ENCODE data around the gene LAS1L. TPM values are rescaled to one million over a fixed set of nuclear protein-coding genes. Genes with fewer than 3 reads are reported as not detected.
"Not testable (repeated sequence)": the region's sequence is repeated elsewhere in the genome, so short reads cannot be mapped to it uniquely, and the experiment has no call there.

The LAS1L gene
- total RNA-seq, 1 experiment from 2014 or later = 48.3 TPM

DNA sequence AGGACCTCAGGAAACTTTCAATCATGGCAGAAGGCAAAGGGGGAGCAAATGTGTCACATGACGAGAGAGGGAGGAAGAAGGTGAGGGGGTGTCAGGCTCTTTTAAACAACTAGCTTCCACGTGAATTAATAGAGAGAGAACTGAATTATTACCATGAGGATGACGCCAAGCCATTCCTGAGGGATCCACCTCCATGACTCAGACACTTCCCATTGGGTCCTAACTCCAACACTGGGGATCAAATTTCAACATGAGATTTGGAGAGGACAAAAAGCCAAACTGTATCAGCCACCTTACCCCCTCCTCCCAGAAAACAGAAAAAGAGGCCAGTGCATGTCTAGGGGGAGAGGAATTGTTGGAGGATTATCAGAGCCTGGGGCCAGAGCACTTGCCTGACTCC, 40.4 kb upstream of the LAS1L start:
- Histone ChIP-seq H3K9me3 (ENCODE audit: insufficient read depth, low read depth) (no peaks in the 10 kb centered on the region), H3K27ac (no peak overlapping the region), H3K27me3 (ENCODE audit: insufficient read depth, low read depth) (no peaks in the 10 kb centered on the region), H3K9me2 (ENCODE audit: insufficient read depth) (no peaks in the 10 kb centered on the region), H3F3A (ENCODE audit: insufficient read depth, low read depth) (no peaks in the 10 kb centered on the region), H2AFZ (no peak overlapping the region), H4K20me1 (ENCODE audit: insufficient read depth) (no peaks in the 10 kb centered on the region), H3K79me2 (ENCODE audit: low read depth) (no peaks in the 10 kb centered on the region), H3K4me2 (no peak overlapping the region), H3K36me3 (ENCODE audit: low read depth) (no peaks in the 10 kb centered on the region), H3K4me3 (no peak overlapping the region), H3K4me1 (replicated peaks; ENCODE audit: insufficient read depth) (no peaks in the 10 kb centered on the region)
- intact Hi-C loops (cut with micrococcal nuclease; ENCODE audit: unreplicated experiment) = no loop called here
- CTCF ChIA-PET = interaction anchor here (0.7 kb wide), 1 partner anchor 156 kb away, joined by 3 read pairs; no protein-coding TSS in a partner anchor
- BruUV-seq (replicated peaks) = no TSS peak
- TF ChIP-seq, protein P1, sequence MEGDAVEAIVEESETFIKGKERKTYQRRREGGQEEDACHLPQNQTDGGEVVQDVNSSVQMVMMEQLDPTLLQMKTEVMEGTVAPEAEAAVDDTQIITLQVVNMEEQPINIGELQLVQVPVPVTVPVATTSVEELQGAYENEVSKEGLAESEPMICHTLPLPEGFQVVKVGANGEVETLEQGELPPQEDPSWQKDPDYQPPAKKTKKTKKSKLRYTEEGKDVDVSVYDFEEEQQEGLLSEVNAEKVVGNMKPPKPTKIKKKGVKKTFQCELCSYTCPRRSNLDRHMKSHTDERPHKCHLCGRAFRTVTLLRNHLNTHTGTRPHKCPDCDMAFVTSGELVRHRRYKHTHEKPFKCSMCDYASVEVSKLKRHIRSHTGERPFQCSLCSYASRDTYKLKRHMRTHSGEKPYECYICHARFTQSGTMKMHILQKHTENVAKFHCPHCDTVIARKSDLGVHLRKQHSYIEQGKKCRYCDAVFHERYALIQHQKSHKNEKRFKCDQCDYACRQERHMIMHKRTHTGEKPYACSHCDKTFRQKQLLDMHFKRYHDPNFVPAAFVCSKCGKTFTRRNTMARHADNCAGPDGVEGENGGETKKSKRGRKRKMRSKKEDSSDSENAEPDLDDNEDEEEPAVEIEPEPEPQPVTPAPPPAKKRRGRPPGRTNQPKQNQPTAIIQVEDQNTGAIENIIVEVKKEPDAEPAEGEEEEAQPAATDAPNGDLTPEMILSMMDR (conservative IDR thresholded peaks at IDR 0.05) = no peak
- TF ChIP-seq EZH2 (IDR thresholded peaks at IDR 0.05; ENCODE audit: low read depth) = no peak
- no peak for DNase-seq
- POLR2A ChIA-PET (ENCODE audit: unreplicated experiment) = no interaction called here

DNA sequence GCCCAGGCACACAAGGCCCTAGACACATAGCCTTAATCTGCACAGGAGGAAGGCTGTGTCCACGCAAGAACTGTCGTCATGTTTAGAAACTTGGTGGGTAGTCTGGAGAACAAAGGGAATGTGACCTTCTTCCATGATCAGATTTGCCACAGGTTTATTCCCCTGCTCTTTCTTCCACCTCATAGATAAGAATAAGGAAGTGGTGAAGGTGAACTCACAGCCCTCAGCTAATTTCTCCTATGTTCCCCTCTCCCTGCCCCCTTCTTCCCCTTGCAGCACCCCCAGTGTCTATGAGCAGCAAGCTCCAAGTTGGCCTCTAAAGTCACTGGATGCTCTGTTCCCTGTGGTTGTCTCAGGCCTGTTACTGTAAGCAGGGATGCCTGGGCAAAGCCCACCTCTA, 39.8 kb upstream of the LAS1L start:
- Histone ChIP-seq H3K4me3 (no peak overlapping the region), H3K27ac (no peak overlapping the region), H3K4me1 (replicated peaks; ENCODE audit: insufficient read depth) (no peaks in the 10 kb centered on the region), H3K4me2 (no peak overlapping the region), H3K27me3 (ENCODE audit: insufficient read depth, low read depth) (no peaks in the 10 kb centered on the region), H3K36me3 (ENCODE audit: low read depth) (no peaks in the 10 kb centered on the region), H3K9me2 (ENCODE audit: insufficient read depth) (no peaks in the 10 kb centered on the region), H3F3A (ENCODE audit: insufficient read depth, low read depth) (no peaks in the 10 kb centered on the region), H3K9me3 (ENCODE audit: insufficient read depth, low read depth) (no peaks in the 10 kb centered on the region), H4K20me1 (ENCODE audit: insufficient read depth) (no peaks in the 10 kb centered on the region), H3K79me2 (ENCODE audit: low read depth) (no peaks in the 10 kb centered on the region), H2AFZ (no peak overlapping the region)
- TF ChIP-seq, protein P1 (conservative IDR thresholded peaks at IDR 0.05) = no peak
- TF ChIP-seq EZH2 (IDR thresholded peaks at IDR 0.05; ENCODE audit: low read depth) = no peak
- intact Hi-C loops (cut with micrococcal nuclease; ENCODE audit: unreplicated experiment) = no loop called here
- BruUV-seq (replicated peaks) = no TSS peak
- POLR2A ChIA-PET (ENCODE audit: unreplicated experiment) = no interaction called here
- no peak for DNase-seq
- CTCF ChIA-PET = no interaction called here

DNA sequence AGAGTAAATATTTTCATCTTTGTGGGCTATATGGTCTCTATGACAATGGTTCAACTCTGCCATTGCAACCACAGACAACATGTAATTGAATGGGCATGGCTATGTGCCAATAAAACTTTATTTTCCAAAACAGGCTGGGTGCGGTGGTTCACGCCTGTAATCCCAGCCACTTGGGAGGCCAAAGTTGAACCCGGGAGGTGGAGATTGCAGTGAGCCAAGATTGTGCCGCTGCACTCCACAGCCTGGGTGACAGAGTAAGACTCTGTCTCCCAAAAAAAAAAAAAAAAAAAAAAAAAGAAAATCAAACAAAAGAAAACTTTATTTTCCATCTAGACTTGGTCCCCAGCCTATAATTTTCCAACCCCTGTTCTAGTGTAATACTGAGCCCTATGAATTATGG, 38.4 kb upstream of the LAS1L start:
- no peaks in the 10 kb centered on the region for H3K36me3 ChIP-seq (ENCODE audit: low read depth)
- intact Hi-C loops (cut with micrococcal nuclease; ENCODE audit: unreplicated experiment) = no loop called here
- no peaks in the 10 kb centered on the region for H4K20me1 ChIP-seq (ENCODE audit: insufficient read depth)
- no TSS peak for BruUV-seq (replicated peaks)
- no peak overlapping the region for H3K27ac ChIP-seq
- no peak overlapping the region for H2AFZ ChIP-seq
- CTCF ChIA-PET = no interaction called here
- TF ChIP-seq, protein P1 (conservative IDR thresholded peaks at IDR 0.05) = no peak
- no peak for TF ChIP-seq EZH2 (IDR thresholded peaks at IDR 0.05; ENCODE audit: low read depth)
- no peaks in the 10 kb centered on the region for H3K4me1 ChIP-seq (replicated peaks; ENCODE audit: insufficient read depth)
- H3K9me3 ChIP-seq (ENCODE audit: insufficient read depth, low read depth) = no peaks in the 10 kb centered on the region
- H3K4me3 ChIP-seq = no peak overlapping the region
- H3K79me2 ChIP-seq (ENCODE audit: low read depth) = no peaks in the 10 kb centered on the region
- no peaks in the 10 kb centered on the region for H3K27me3 ChIP-seq (ENCODE audit: insufficient read depth, low read depth)
- no peaks in the 10 kb centered on the region for H3K9me2 ChIP-seq (ENCODE audit: insufficient read depth)
- POLR2A ChIA-PET (ENCODE audit: unreplicated experiment) = no interaction called here
- H3K4me2 ChIP-seq = no peak overlapping the region
- DNase-seq = no peak
- no peaks in the 10 kb centered on the region for H3F3A ChIP-seq (ENCODE audit: insufficient read depth, low read depth)

DNA sequence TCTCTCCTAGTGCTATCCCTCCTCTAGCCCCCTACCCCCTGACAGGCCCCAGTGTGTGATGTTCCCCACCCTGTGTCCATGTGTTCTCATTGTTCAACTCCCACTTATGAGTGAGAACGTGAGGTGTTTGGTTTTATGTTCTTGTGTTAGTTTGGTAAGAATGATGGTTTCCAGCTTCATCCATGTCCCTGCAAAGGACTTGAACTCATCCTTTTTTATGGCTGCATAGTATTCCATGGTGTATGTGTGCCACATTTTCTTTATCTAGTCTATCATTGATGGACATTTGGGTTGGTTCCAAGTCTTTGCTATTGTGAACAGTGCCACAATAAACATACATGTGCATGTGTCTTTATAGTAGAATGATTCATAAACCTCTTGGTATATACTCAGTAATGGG, 28.3 kb upstream of the LAS1L start:
- H3K79me2 ChIP-seq (ENCODE audit: low read depth); POLR2A ChIA-PET (ENCODE audit: unreplicated experiment); H3K27me3 ChIP-seq (ENCODE audit: insufficient read depth, low read depth); H3K36me3 ChIP-seq (ENCODE audit: low read depth); H3K4me1 ChIP-seq (replicated peaks; ENCODE audit: insufficient read depth); CTCF ChIA-PET; H3K4me2 ChIP-seq; DNase-seq; BruUV-seq (replicated peaks); H3K27ac ChIP-seq; H4K20me1 ChIP-seq (ENCODE audit: insufficient read depth); intact Hi-C loops (cut with micrococcal nuclease; ENCODE audit: unreplicated experiment); H3K9me2 ChIP-seq (ENCODE audit: insufficient read depth); H3K4me3 ChIP-seq; H2AFZ ChIP-seq; H3F3A ChIP-seq (ENCODE audit: insufficient read depth, low read depth); H3K9me3 ChIP-seq (ENCODE audit: insufficient read depth, low read depth): not testable (repeated sequence)

Data from PC-9 (cell line).